CD4-positive, alpha-beta T cell treated with Interferon alpha-2 for 1 hour (primary cell): ENCODE results near the gene MRGPRX3.
"Not testable (repeated sequence)": the region's sequence is repeated elsewhere in the genome, so short reads cannot be mapped to it uniquely, and the experiment has no call there.

ENCODE experiments used
- DNase-seq, 2 donors: peaks; one replicate each; pipeline ENCODE4 v3.0.0-alpha.2; 2020 to 2022

The MRGPRX3 gene

DNA sequence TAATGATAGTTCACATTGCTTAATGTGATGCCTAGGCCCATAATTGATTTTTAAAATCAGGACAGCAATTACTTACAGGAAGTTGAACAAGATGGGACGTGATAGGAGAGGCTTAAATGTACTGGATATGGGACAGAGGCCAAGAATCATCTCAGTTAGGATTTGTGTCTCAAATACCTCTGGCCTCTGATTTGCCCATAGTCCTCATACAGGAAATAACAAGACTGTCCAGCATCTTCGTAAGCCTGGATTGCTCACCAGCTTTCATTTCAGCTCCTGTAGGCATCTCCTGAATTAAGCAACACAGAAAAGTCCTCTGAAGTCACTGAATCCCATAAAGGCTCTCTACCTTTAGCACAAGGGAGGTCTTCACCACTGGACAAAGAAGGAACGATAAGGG lies at the start of gene MRGPRX3:
TSS of gene MRGPRX3 (plus strand) at position 231 of the 400 bp plus-strand sequence. CDS start 4,632 bp downstream, outside the sequence.
- no peak for DNase-seq

DNA sequence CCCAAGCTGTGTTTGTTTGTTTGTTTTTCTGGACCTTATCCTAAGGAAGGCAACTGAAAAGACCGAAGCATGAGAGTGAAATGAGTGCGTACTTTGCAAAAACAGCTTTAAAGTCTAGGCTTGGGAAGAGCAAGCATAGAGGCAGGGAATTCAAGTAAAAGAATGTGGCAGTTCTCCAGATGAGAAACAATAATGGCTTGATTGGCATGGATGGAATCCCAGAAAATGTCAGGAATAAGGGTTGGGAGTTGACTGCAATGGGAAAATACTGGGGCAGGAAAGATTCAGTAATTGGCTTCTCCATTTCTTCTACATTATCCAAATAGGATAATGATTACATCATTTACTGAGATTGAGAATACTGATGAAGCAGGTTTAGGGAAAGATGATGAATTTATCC lies 44.0 kb upstream of the MRGPRX3 start:
- DNase-seq, result no peak

DNA sequence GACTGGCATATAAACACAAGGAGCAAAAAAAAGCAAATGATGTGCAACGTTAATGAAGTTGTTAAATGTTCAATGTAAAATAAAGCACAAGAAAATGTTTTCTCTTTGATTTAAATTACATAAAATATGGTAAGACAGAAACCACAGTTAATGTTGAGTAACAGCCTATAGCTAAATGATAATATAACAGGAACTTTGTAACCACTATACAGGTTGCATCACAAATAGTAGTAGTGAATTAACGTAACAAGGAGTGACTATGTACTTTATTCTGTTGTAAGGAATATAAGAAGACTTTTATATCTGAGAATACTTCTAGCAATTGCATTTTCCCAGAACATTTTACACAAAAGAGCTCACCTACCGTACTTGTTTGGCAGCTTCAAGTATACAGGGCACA lies 43.4 kb upstream of the MRGPRX3 start:
- DNase-seq, result no peak

DNA sequence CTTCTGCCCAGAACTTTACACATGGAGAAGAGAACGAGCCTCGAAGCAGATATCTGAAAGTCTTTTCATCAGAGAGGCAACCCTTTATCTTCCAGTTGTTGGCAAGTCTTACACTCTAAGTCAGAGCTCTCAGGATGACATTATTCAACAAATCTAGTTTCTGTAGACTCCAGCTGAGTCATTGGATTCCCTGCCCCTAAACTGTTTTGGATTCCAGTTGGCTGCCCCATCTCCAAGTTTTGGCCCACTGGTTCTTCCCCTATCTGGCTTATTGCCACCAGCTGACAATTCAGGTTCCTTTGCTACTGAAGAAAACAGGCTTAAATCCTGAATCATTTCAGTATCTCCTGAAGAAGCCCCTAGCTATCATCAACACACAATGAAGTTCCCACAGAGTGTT lies 40.6 kb upstream of the MRGPRX3 start:
- DNase-seq, result no peak

DNA sequence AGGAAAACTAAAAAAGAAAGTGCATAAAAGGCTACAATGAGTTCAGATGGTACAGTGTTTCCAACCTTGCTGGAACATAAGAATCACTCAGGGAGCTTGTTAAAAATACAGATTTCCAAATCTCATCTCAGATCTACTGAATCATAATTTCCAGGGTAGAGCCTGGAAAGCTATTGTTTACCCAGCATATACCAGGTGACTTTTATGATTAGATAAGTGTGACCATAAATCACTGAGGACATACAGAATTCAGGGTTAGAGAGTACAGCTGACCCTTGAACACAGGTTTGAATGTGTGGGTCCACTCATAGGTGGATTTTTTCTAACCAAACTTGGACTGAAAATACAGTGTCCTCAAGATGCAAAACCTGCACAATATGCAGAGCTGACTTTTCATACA lies 38.4 kb upstream of the MRGPRX3 start:
- DNase-seq, result no peak

DNA sequence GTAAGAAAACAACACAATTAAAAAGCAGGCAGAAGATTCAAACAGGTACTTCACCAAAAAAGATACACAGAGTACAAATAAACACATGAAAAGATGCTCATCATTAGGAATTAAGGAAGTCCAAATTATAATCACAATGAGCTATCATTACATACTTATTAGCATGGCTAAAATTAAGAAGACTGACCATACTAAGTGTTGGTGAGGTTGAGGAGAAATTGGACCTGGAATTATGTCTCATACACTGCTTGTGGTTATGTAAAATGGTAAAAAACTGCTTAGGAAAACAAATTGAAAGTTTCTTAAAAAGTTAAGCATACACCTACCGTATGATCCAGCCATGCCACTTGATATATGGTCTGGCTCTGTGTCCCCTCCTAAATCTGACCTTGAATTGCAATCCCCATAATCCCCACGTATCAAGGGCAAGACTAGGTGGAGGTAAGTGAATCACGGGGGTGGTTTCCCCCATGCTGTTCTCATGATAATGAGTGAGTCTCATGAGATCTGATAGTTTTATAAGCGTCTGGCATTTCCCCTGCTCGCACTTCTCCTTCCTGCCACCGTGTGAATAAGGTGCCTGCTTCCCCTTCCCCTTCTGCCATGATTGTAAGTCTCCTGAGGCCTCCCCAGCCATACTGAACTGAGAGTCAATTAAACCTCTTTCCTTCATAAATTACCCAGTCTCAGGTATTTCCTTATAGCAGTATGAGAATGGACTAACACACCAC lies 31.3 kb upstream of the MRGPRX3 start:
- DNase-seq, result no peak

DNA sequence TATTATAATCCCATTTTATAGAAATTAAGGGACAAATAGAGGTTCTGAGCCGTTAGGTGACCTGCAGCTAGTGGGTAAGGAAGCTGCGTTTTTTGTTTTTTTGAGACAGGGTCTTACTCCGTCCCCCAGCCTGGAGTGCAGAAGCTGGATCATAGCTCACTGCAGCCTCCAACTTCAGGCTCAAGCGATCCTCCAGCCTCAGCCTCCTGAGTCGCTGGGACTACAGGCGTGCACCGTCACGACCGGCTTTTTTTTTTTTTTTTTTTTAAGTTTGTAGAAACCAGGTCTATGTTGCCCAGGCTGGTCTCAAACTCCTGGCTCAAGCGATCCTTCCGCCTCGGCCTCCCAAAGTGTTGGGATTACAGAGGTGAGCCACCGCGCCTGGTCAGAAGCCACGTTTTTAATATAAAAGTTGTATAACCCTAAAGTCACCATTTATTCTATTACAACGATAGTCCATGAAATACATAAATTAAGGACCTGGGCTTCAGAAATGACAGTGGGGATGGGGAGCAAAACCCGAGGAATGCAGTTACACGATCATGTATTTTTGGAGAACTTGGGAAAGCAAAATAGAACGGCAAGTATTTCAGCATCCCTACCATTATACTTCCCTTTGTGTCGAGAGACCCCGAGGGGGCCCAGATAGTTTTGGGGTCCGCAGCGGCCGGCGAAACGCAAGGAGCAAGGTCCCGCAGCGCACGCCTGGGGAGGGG lies 27.1 kb upstream of the MRGPRX3 start:
- no peak for DNase-seq

DNA sequence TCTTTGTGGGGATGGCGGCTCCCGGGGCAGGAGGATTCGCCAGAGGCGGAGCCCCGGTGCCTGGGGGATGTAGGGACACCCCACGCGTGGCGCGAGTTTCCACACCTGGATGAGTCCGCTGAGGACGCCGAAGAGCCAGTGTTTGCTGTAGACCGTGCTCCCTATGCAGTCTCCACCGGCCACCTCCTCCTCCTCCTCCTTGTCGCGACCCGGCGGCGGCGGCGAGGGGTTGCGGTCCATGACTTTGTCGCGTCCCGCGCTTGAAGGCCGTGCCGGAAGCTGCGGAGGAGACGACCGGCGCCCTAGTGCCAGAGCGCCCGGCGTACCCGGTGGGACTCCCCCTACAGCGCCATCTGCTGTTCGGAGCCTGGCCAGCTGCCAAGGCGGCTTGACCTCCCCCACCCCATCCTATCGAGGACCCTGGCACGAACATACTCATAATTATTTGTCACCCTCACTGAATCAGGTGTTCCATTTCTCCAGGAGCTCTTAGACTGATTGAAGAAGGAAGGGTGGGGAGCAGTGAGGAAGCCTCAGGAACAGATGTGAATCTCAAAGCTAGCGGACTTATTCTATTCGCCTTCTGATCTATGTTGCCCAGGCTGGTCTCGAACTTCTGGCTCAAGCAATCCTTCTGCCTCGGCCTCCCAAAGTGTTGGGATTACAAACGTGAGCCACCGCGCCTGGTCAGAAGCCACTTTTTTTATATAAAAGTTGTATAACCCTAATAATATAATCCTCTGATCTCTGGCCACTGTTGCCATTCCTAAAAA lies 26.4 kb upstream of the MRGPRX3 start, which contains the start of gene SAAL1:
TSS of gene SAAL1 (minus strand) at position 281 of the 773 bp plus-strand sequence. CDS start at position 240, 41 bp downstream.
- peak; percentile 83 to 89 for DNase-seq

DNA sequence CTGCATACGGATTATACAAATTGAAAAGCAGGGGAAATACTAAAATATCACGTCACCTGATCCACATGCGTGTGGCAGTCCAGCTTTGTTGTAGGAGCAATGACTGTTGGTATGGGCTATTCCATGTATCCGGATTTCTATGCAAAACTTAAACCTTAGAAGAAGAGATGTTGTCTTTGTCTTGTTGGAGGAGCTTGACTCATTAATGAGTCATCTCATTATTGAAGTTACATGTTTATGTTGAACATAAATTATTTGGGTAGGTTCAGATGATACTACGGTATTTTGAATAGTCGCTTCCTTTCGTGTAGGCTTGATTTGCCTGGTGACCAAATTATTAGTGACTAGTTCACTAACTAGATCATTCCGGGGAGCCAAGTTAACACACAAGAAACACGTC lies 25.7 kb upstream of the MRGPRX3 start:
- DNase-seq, result no peak

DNA sequence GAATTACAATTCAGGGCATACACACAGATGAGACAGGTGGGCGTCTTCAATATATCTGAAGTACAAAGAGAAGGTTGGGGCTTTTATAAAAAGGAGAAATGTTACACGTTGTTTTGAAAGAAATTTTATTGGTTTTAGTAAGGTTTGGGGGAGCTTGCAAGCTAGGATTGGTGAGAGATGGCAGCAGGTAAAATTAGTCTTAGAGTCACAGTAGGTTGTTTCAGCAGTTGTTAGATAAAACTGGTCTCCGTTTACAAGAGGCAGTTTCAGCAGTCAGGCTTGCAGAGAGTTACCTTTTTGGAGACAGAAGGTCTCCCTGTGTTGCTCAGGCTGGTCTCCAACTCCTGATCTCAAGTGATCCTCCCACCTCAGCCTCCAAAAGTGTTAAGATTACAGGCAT lies 24.1 kb upstream of the MRGPRX3 start:
- no peak for DNase-seq

DNA sequence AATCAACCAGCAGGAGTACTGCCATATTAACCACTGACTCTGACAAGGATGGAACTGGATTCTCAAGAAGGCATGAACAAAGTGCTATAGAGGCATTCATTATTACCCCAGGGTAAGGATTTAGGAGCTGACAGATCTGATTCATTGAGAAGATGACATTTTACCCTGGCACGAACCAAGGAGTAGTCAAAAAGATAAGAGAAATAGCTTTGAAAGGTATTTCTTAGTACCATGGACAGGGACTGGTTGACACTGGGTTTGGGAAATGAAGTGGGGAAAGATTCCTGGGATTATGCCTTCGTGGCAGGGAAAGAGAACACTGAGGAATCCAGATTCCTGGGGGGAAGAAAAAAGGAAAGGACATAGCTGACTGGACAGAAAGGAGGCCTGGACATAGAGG lies 21.4 kb upstream of the MRGPRX3 start:
- no peak for DNase-seq

DNA sequence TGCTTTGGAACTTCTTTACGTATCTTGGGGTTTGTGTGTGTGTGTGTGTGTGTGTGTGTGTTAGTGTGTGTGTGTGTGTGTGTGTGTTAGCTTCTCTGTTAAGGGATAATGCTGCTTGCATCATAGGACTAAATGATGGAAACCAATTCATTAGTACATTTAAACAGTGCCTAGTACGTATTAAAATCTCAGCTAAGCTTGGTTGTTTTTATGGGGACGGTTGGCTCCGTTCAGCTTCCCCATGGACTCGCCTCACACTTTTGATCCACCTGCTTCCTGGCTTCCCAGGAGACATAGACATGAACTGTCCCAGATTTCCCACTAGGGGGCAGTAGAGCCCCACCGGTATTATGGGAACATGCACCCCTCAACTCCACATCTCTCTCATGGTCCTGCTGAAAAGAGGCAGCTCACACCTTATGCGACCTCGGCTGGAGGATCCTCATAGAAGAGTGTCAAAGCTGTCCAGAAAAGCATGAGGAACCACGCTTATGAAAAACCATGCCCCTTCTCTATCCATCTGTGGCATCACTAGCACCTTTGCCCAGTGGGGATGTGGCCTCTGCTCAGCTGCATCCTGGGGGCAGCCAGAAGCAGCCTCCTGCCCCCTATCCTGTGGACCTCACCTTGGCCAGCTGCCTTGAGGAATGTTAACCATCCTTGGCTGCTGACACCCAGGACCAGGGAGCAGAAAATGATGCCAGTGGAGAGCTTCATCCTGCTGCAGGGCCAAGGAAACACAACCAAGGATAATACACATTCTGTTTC lies 16.8 kb upstream of the MRGPRX3 start:
- DNase-seq, result peak; percentile 55 to 75

DNA sequence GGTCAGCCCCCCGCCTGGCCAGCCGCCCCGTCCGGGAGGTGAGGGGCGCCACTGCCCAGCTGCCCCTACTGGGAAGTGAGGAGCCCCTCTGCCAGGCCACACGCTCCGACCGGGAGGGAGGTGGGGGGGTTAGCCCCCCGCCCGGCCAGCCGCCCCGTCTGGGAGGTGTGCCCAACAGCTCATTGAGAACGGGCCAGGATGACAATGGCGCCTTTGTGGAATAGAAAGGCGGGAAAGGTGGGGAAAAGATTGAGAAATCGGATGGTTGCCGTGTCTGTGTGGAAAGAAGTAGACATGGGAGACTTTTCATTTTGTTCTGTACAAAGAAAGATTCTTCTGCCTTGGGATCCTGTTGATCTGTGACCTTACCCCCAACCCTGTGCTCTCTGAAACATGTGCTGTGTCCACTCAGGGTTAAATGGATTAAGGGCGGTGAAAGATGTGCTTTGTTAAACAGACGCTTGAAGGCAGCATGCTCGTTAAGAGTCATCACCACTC lies 11.0 kb upstream of the MRGPRX3 start:
- not testable (repeated sequence) for DNase-seq

DNA sequence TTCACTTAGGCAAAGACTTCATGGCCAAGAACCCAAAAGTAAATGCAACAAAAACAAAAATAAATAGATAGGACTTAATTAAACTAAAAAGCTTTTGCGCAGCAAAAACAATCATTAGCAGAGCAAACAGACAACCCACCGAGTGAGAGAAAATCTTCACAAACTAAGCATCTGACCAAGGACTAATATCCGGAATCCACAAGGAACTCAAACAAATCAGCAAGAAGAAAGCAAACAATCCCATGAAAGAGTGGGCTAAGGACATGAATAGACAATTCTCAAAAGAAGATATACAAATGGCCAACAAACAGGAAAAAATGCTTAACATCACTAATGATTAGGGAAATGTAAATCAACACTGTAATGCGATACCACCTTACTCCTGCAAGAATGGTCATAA lies 1.3 kb upstream of the MRGPRX3 start:
- DNase-seq, result not testable (repeated sequence)

DNA sequence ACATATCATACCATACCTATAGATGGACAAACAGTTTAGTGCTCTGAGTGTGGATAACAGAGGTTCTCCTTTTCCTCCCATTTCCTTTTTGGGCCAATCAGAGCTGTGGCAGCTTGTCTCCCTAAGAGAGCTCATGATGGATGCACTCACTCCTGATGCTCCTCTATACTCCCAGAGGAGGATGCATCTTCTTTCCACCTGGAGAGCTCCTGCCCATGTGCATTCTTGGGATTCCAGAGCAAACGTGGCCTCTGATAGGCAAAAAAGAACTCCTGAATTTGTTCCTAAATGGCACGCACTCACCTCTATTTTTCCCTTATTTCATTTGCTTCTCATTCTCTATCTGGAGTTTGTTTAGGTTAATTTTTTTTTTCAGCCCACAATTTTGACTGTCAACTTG lies 2.9 kb downstream of the MRGPRX3 start:
- no peak for DNase-seq

DNA sequence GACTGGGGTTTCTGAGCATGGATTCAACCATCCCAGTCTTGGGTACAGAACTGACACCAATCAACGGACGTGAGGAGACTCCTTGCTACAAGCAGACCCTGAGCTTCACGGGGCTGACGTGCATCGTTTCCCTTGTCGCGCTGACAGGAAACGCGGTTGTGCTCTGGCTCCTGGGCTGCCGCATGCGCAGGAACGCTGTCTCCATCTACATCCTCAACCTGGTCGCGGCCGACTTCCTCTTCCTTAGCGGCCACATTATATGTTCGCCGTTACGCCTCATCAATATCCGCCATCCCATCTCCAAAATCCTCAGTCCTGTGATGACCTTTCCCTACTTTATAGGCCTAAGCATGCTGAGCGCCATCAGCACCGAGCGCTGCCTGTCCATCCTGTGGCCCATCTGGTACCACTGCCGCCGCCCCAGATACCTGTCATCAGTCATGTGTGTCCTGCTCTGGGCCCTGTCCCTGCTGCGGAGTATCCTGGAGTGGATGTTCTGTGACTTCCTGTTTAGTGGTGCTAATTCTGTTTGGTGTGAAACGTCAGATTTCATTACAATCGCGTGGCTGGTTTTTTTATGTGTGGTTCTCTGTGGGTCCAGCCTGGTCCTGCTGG lies 4.9 kb downstream of the MRGPRX3 start:
- DNase-seq, result no peak

DNA sequence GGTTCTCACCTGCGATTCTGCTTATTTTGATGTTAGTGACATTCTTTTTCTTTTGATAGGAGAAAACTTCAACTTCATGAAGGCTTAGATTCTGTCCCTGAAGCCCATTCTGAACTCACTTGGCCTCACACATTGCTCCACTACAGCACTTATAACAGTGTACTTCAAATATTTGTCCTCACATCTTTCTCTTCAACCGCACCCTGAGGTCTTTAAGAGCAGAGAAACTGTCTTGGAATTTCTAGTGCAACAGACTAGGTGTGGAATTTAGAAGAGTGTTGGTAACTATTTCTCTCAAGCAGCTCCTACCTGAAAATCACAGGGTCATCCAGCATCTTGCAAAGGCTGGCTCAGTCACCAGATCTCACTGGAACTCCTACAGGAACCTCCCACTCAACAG lies 7.8 kb downstream of the MRGPRX3 start:
- DNase-seq, result no peak

DNA sequence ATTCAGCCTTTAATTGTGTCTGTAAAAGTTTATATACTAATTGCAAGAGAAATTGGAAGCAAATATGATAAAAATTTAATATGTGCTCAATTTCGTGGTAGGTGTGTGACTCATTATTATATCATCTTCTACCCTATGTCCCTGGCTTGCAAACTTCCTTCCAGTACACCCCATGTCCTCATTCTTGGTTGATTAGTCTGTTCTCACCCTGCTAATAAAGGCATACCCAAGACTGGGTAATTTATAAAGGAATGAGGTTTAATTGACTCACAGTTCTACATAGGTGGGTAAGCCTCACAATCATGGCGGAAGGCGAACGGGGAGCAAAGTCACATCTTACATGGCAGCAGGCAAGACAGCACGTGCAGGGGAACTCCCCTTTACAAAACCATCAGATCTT lies 11.9 kb downstream of the MRGPRX3 start:
- no peak for DNase-seq

DNA sequence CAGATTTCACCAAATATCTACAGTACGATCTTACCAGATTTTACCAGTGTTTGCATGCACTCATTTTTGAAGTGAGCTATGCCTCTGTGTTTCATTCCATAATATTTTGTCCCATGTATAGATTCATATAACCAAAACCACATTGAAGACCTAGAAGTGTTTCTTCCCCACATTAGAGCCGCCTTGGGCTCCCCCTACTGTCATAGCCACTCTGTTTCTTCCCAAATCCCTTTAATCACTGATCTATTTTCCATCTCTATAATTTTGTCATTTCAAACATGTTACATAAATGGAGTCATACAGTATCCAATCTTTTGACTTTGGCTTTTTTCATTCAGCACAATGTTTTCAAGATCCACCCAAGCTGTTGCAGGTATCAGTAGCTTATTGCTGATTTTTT lies 12.7 kb downstream of the MRGPRX3 start:
- DNase-seq, result no peak

DNA sequence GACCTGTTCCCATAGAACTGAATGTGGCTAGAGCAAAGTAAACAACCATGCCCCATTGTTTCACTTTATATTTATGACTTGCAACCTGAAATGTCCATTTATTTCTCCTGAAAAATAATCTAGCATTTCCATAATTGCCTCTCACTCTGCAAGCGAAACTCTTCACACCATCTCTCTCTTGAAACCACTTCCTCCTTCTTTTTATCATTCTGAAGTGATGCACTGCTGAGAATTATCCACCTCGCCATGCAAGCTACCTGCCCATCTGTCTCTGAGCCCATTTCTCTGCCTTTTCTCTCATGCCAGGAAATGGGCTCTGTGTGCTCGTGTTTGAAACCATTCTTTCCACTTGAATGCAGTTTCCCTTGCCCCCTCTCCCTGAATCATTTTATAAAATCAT lies 13.5 kb downstream of the MRGPRX3 start:
- no peak for DNase-seq

DNA sequence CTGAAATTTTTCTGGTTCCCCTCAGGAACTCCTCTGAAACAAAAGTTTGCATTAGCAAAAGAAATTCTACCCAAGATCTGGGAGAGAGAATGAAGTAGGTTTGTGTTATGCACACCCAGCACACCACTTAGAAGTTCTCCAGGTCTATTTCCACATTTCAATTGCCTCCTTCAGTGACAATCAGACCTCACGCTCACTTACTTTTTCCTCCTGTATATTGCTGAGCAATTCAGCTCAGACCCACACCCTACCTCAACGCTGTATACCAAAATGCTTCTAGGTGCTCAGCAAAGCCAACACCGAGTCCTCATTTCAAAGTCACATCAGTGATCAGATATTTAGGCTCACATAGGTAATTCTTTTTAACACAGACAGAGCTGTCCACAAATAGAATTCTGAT lies 19.2 kb downstream of the MRGPRX3 start:
- DNase-seq, result no peak

DNA sequence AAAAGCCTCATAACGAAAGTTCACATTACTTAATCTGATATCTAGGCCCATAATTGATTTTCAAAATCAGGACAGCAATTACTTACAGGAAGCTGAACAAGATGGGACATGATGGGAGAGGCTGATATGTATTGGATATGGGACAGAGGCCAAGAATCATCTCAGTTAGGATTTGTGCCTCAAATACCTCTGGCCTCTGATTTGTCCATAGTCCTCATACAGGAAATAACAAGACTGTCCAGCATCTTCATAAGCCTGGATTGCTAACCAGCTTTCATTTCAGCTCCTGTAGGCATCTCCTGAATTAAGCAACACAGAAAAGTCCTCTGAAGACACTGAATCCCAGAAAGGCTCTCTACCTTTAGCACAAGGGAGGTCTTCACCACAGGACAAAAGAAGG lies 36.0 kb downstream of the MRGPRX3 start:
- DNase-seq, result no peak
